Spleen (tissue), 11 donors: ENCODE measurements around the gene NDUFA3. TPM values are rescaled to one million over a fixed set of nuclear protein-coding genes. Genes with fewer than 3 reads are reported as not detected.
A peak's percentile ranks its signal among the peaks of the same experiment; 100 is the strongest.

Experiments used
- DNase-seq: peaks from one replicate; pipeline ENCODE4 v3.0.0-alpha.2; 2020
- H3K27ac ChIP-seq, 8 donors: fragments of 200-600 bp; sonication (generic) in 7 of 8; 1 replicate in 4 of 8; 2 replicates in 4 of 8; pipeline versions ENCODE4 v1.5.0 to v1.8.0; 2016 to 2021; ENCODE audit warnings: inconsistent platforms in 4 of 8, mild to moderate bottlenecking in 4 of 8, moderate library complexity in 1 of 8
- H3K27me3 ChIP-seq, 7 donors: fragments of 200-600 bp; sonication (generic) in 6 of 7; replicated peaks in 1 of 7; 1 replicate in 4 of 7; 2 replicates in 3 of 7; pipeline versions ENCODE4 v1.5.0 to v1.8.0; 2016 to 2021; ENCODE audit warnings: inconsistent platforms in 3 of 7, mild to moderate bottlenecking in 1 of 7
- H3K36me3 ChIP-seq, 6 donors: fragments of 200-600 bp; sonication (generic) in 5 of 6; 1 replicate in 4 of 6; 2 replicates in 2 of 6; pipeline versions ENCODE4 v1.5.0 to v1.8.0; 2016 to 2021; ENCODE audit warnings: inconsistent platforms in 2 of 6
- H3K4me1 ChIP-seq, 6 donors: fragments of 200-600 bp; sonication (generic) in 5 of 6; 1 replicate in 3 of 6; 2 replicates in 3 of 6; pipeline versions ENCODE4 v1.5.0 to v1.8.0; 2016 to 2021; ENCODE audit warnings: inconsistent platforms in 3 of 6
- H3K4me3 ChIP-seq, 8 donors: fragments of 200-600 bp; sonication (generic) in 7 of 8; 1 replicate in 4 of 8; 2 replicates in 4 of 8; pipeline versions ENCODE4 v1.5.0 to v1.8.0; 2016 to 2021; ENCODE audit warnings: inconsistent platforms in 4 of 8, mild to moderate bottlenecking in 4 of 8, moderate library complexity in 2 of 8
- H3K9me3 ChIP-seq, 8 donors: fragments of 200-600 bp; sonication (generic) in 7 of 8; 1 replicate in 4 of 8; 2 replicates in 4 of 8; pipeline versions ENCODE4 v1.5.0 to v1.8.0; 2016 to 2021; ENCODE audit warnings: inconsistent platforms in 4 of 8
- POLR2A ChIP-seq, 3 donors: fragments of 450-650 bp; IDR thresholded peaks; one replicate each; pipeline ENCODE4 v1.5.1; 2017; ENCODE audit warnings: antibody characterized with exemption in 3 of 3, mild to moderate bottlenecking in 1 of 3
- POLR2AphosphoS5 ChIP-seq, 3 donors: sonication (generic); formaldehyde crosslinking; IDR thresholded peaks; one replicate each; pipeline ENCODE4 v1.5.1; 2017; ENCODE audit warnings: antibody characterized with exemption in 3 of 3
- WGBS, 5 donors: extraction: QIAGEN DNeasy Blood & Tissue Kit in 3 of 5; methylation state at CpG; one replicate each; pipeline versions ENCODE4 v1.1.5 to v1.1.7; 2013 to 2018; 5-methylcytosine and 5-hydroxymethylcytosine counted together
- intact Hi-C: fragments of 100-400 bp; cut with DNase I; formaldehyde crosslinking; loops from one replicate; pipeline ENCODE4 v1.15.0; 2023; ENCODE audit warnings: low total_unique reads
- polyA plus RNA-seq, 3 donors: library from polyadenylated mRNA; stranded (reverse); fragments of 200-250 nt; gene quantifications; one replicate each; pipeline ENCODE4 v1.2.1, GENCODE V29; 2013
- total RNA-seq, 7 donors: library from RNA; depleted of rRNA in 3 of 7; stranded (reverse); fragments of >200 nt in 3 of 7; fragmentation: NEBNext Ultra II Directional in 4 of 7; extraction: Animal tissue kit (Norgen Biotek cat#: 25700) in 4 of 7; gene quantifications; one replicate each; pipeline versions ENCODE4 v1.1.0 to v1.2.1, GENCODE V29; 2016 to 2021
- TF ChIP-seq, protein P1 (sequence below), 11 experiments: fragments of 200-600 bp in 7 of 11; fragments of 450-650 bp in 4 of 11; sonication (generic) in 4 of 11; IDR thresholded peaks in 8 of 11; conservative IDR thresholded peaks in 3 of 11; 1 replicate in 7 of 11; 2 replicates in 4 of 11; pipeline versions ENCODE4 v1.4.0 to v1.8.0; 2016 to 2021; ENCODE audit warnings: antibody characterized with exemption in 11 of 11, inconsistent platforms in 4 of 11, mild to moderate bottlenecking in 1 of 11
- donor health status: healthy with polysubstance abuse.
- donor health status: DM: no; HTN: no; CAD: no; lungs with moderate emphysema.
- donor health status: DM: no; HTN: no; CAD: no.
- donor health status: Bipolar disorder and iron deficiency.
- donor health status: healthy.
- donor health status: DM: no; HTN: no; CAD: no.
- donor health status: DM: yes; HTN: yes; CAD: no.

NDUFA3 gene
- total and polyA plus RNA-seq, 10 donors = 14.5 to 197 (median 83.8) TPM

DNA sequence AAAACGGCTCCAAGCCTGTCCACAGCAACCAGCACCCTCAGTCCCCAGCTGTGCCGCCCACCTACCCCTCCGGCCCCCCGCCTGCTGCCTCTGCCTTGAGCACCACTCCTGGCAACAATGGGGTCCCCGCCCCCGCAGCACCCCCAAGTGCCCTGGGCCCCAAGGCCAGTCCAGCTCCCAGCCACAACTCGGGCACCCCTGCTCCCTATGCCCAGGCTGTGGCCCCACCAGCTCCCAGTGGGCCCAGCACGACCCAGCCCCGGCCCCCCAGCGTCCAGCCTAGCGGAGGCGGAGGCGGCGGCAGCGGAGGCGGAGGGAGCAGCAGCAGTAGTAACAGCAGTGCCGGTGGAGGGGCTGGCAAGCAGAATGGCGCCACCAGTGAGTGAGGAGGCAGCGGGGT is 45.5 kb downstream of the NDUFA3 start:
- no peak for DNase-seq
- Histone ChIP-seq H3K9me3 (no peaks in the 10 kb centered on the region), H3K36me3 (peaks cover 10 to 100% (median 100%) of the 10 kb centered on the region in 6 donors), H3K27me3 (no peaks in the 10 kb centered on the region), H3K27ac (peak overlapping the region in 6 of 8 donors; percentile 20 to 67 (median 36)), H3K4me1 (peaks cover 0 to 40% (median 6%) of the 10 kb centered on the region in 6 donors), H3K4me3 (no peak overlapping the region)
- WGBS, 5 donors = 76 to 95% (median 80%) methylated on average over 16 to 19 of the region's 19 CpGs
- intact Hi-C loops = no loop called here
- no peak for TF ChIP-seq POLR2A (IDR thresholded peaks at IDR 0.05)
- TF ChIP-seq, protein P1, sequence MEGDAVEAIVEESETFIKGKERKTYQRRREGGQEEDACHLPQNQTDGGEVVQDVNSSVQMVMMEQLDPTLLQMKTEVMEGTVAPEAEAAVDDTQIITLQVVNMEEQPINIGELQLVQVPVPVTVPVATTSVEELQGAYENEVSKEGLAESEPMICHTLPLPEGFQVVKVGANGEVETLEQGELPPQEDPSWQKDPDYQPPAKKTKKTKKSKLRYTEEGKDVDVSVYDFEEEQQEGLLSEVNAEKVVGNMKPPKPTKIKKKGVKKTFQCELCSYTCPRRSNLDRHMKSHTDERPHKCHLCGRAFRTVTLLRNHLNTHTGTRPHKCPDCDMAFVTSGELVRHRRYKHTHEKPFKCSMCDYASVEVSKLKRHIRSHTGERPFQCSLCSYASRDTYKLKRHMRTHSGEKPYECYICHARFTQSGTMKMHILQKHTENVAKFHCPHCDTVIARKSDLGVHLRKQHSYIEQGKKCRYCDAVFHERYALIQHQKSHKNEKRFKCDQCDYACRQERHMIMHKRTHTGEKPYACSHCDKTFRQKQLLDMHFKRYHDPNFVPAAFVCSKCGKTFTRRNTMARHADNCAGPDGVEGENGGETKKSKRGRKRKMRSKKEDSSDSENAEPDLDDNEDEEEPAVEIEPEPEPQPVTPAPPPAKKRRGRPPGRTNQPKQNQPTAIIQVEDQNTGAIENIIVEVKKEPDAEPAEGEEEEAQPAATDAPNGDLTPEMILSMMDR (IDR thresholded peaks at IDR 0.05 in 8 of 11, conservative IDR thresholded peaks at IDR 0.05 in 3 of 11) = no peak
- peak in 1 of 3 donors; percentile 59 for TF ChIP-seq POLR2AphosphoS5 (IDR thresholded peaks at IDR 0.05)

DNA sequence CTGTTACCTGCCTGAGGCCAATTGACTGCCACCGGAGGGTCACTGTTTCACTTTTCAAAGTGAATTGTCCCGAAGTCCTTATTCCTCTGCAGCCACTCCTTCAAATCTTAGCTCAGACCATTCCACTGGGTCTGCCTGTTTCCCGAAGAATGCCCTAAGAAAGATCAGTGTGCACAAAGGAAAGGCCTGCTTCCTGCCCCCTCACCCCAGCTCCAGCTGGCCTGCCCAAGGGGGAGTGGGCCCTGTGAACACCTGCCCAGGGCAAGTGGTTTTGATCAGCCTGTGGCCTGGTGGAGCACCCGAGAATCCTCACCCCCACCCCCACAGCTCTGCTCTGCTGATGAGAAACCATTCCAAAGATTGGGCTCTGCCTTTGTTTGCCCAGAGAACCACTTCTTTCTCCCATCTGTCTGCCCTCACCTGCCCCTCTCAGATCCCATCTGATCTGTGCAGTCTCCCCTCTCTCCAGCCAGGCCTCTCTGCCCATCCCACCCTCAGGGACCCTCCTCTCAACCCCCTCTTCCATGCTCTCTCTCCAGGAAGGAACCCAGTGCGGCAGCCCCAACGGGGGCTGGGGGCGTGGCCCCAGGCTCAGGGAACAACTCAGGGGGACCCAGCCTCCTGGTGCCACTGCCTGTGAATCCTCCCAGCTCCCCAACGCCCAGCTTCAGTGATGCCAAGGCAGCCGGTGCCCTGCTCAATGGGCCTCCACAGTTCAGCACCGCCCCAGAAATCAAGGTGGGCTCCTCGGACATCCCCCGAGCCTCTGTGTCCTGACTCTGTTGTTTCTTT is 46.6 kb downstream of the NDUFA3 start:
- H3K27me3 ChIP-seq = no peaks in the 10 kb centered on the region
- no peak overlapping the region for H3K4me3 ChIP-seq
- TF ChIP-seq, protein P1 (IDR thresholded peaks at IDR 0.05 in 8 of 11, conservative IDR thresholded peaks at IDR 0.05 in 3 of 11) = no peak
- peak in 1 of 3 donors; percentile 46 for TF ChIP-seq POLR2AphosphoS5 (IDR thresholded peaks at IDR 0.05)
- no peak for TF ChIP-seq POLR2A (IDR thresholded peaks at IDR 0.05)
- peak overlapping the region in 3 of 8 donors; percentile 40 to 67 (median 56) for H3K27ac ChIP-seq
- H3K4me1 ChIP-seq = peaks cover 0 to 51% (median 9%) of the 10 kb centered on the region in 6 donors
- 74 to 81% (median 79%) methylated on average over 12 of the region's 12 CpGs for WGBS, 5 donors
- intact Hi-C loops = no loop called here
- peaks cover 4 to 100% (median 100%) of the 10 kb centered on the region in 6 donors for H3K36me3 ChIP-seq
- DNase-seq = no peak
- no peaks in the 10 kb centered on the region for H3K9me3 ChIP-seq

DNA sequence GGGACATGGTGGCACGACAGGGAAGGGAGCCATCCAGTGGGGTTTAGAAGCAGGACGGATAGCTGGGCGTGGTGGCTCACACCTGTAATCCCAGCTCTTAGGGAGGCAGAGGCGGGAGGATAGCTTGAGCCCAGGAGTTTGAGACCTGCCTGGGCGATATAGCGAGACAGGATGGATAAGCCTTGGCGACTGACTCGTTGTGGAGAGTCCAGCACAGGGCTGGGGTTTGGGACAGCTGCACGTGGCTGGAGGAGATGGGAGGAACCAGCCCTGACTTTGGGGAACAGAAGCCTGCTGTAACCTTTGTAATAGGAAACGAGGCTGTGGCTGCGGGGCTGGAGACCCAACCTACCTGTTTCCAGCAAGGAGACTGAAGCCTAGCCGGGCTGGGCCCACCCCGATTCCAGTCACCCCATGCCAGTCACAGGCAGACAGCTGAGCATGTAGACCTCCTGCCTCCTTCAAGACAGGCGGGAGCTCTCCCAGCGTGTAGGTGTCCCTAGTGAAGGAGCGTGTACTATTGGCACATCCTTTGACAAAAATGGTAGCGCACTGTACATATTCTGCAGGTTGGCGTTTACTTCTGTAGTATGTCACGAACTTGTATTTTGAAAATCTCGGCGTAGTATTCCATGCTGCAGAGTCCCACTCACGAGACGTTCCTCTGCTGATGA is 48.8 kb downstream of the NDUFA3 start:
- DNase-seq = no peak
- TF ChIP-seq, protein P1 (IDR thresholded peaks at IDR 0.05 in 8 of 11, conservative IDR thresholded peaks at IDR 0.05 in 3 of 11) = no peak
- TF ChIP-seq POLR2A (IDR thresholded peaks at IDR 0.05) (no peak), POLR2AphosphoS5 (IDR thresholded peaks at IDR 0.05) (peak; percentile 30 to 42 (median 38))
- Histone ChIP-seq H3K27ac (no peak overlapping the region), H3K4me1 (peaks cover 0 to 68% (median 26%) of the 10 kb centered on the region in 6 donors), H3K27me3 (no peaks in the 10 kb centered on the region), H3K36me3 (peaks cover 2 to 100% (median 100%) of the 10 kb centered on the region in 6 donors), H3K4me3 (no peak overlapping the region), H3K9me3 (no peaks in the 10 kb centered on the region)
- intact Hi-C loops = no loop called here
- 87 to 95% (median 89%) methylated on average over 19 to 23 of the region's 23 CpGs for WGBS, 5 donors

DNA sequence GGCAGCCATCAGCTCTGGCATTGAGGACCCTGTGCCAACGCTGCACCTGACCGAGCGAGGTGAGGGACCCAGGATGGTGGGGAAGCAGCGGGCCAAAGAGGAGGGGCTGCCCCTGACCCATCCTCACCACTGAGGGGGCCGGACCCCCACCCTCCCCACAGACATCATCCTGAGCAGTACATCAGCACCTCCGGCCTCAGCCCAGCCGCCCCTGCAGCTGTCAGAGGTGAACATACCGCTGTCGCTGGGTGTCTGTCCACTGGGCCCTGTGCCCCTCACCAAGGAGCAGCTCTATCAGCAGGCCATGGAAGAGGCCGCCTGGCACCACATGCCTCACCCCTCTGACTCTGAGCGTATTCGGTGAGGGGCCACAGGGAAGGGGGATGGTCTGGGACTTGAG is 49.6 kb downstream of the NDUFA3 start:
- H3K27me3 ChIP-seq = no peaks in the 10 kb centered on the region
- TF ChIP-seq, protein P1 (IDR thresholded peaks at IDR 0.05 in 8 of 11, conservative IDR thresholded peaks at IDR 0.05 in 3 of 11) = no peak
- TF ChIP-seq POLR2AphosphoS5 (IDR thresholded peaks at IDR 0.05) = peak; percentile 54 to 79 (median 58)
- TF ChIP-seq POLR2A (IDR thresholded peaks at IDR 0.05) = no peak
- DNase-seq = no peak
- no peaks in the 10 kb centered on the region for H3K9me3 ChIP-seq
- no peak overlapping the region for H3K27ac ChIP-seq
- peaks cover 0 to 69% (median 23%) of the 10 kb centered on the region in 6 donors for H3K4me1 ChIP-seq
- 93 to 97% (median 94%) methylated on average over 6 to 12 of the region's 12 CpGs for WGBS, 5 donors
- intact Hi-C loops = no loop called here
- H3K36me3 ChIP-seq = peaks cover 2 to 100% (median 100%) of the 10 kb centered on the region in 6 donors
- no peak overlapping the region for H3K4me3 ChIP-seq
